Activated naive CD8-positive, alpha-beta T cell (primary cell): ENCODE measurements around the gene CAMTA1.

ENCODE experiments used
- H3K27ac Mint-ChIP-seq: one replicate; pipeline ENCODE4 v1.8.0; 2021; ENCODE audit warnings: mixed read lengths
- H3K27me3 Mint-ChIP-seq: one replicate; pipeline ENCODE4 v1.8.0; 2021; ENCODE audit warnings: mixed read lengths
- H3K36me3 Mint-ChIP-seq: one replicate; pipeline ENCODE4 v1.8.0; 2021; ENCODE audit warnings: mixed read lengths
- H3K4me1 Mint-ChIP-seq: one replicate; pipeline ENCODE4 v1.8.0; 2021; ENCODE audit warnings: low read depth, mixed read lengths
- H3K4me3 Mint-ChIP-seq: one replicate; pipeline ENCODE4 v1.8.0; 2021; ENCODE audit warnings: mild to moderate bottlenecking, mixed read lengths
- H3K9me3 Mint-ChIP-seq: one replicate; pipeline ENCODE4 v1.8.0; 2021; ENCODE audit warnings: low read depth, mixed read lengths

CAMTA1 gene

GRCh38 chr1:6971048-6971447 is 185.8 kb downstream of the CAMTA1 start:
- Mint-ChIP-seq H3K27me3 (peaks cover 6% of the 10 kb centered on the region), H3K4me1 (peaks cover 26% of the 10 kb centered on the region), H3K4me3 (no peak overlapping the region), H3K36me3 (peaks cover 2% of the 10 kb centered on the region), H3K27ac (no peak overlapping the region), H3K9me3 (no peaks in the 10 kb centered on the region)

GRCh38 chr1:6971699-6972098 is 186.4 kb downstream of the CAMTA1 start:
- no peak overlapping the region for H3K27ac Mint-ChIP-seq
- H3K9me3 Mint-ChIP-seq = no peaks in the 10 kb centered on the region
- peaks cover 2% of the 10 kb centered on the region for H3K36me3 Mint-ChIP-seq
- peaks cover 26% of the 10 kb centered on the region for H3K4me1 Mint-ChIP-seq
- no peak overlapping the region for H3K4me3 Mint-ChIP-seq
- peaks cover 6% of the 10 kb centered on the region for H3K27me3 Mint-ChIP-seq

GRCh38 chr1:6972399-6972798 is 187.1 kb downstream of the CAMTA1 start:
- peaks cover 25% of the 10 kb centered on the region for H3K4me1 Mint-ChIP-seq
- H3K4me3 Mint-ChIP-seq = no peak overlapping the region
- H3K36me3 Mint-ChIP-seq = peaks cover 2% of the 10 kb centered on the region
- H3K27me3 Mint-ChIP-seq = peaks cover 6% of the 10 kb centered on the region
- no peak overlapping the region for H3K27ac Mint-ChIP-seq
- no peaks in the 10 kb centered on the region for H3K9me3 Mint-ChIP-seq

GRCh38 chr1:6975331-6976043 is 190.2 kb downstream of the CAMTA1 start:
- no peaks in the 10 kb centered on the region for H3K4me1 Mint-ChIP-seq
- no peak overlapping the region for H3K27ac Mint-ChIP-seq
- peaks cover 2% of the 10 kb centered on the region for H3K36me3 Mint-ChIP-seq
- peaks cover 6% of the 10 kb centered on the region for H3K27me3 Mint-ChIP-seq
- H3K9me3 Mint-ChIP-seq = no peaks in the 10 kb centered on the region
- H3K4me3 Mint-ChIP-seq = no peak overlapping the region

GRCh38 chr1:6976044-6976375 is 190.8 kb downstream of the CAMTA1 start:
- no peaks in the 10 kb centered on the region for H3K9me3 Mint-ChIP-seq
- no peaks in the 10 kb centered on the region for H3K4me1 Mint-ChIP-seq

GRCh38 chr1:6979003-6979613 is 193.9 kb downstream of the CAMTA1 start:
- Mint-ChIP-seq H3K36me3 (no peaks in the 10 kb centered on the region), H3K4me1 (no peaks in the 10 kb centered on the region), H3K4me3 (no peak overlapping the region), H3K27me3 (peaks cover 2% of the 10 kb centered on the region), H3K27ac (no peak overlapping the region), H3K9me3 (no peaks in the 10 kb centered on the region)

More at GRCh38 chr1:6976044-6976375, 190.8 kb downstream of the CAMTA1 start:
- peaks cover 5% of the 10 kb centered on the region for H3K27me3 Mint-ChIP-seq
- H3K36me3 Mint-ChIP-seq = peaks cover 2% of the 10 kb centered on the region
- no peak overlapping the region for H3K4me3 Mint-ChIP-seq
- no peak overlapping the region for H3K27ac Mint-ChIP-seq

GRCh38 chr1:6981595-6981994 is 196.3 kb downstream of the CAMTA1 start:
- H3K4me1 Mint-ChIP-seq = no peaks in the 10 kb centered on the region
- H3K27me3 Mint-ChIP-seq = peaks cover 2% of the 10 kb centered on the region
- H3K9me3 Mint-ChIP-seq = no peaks in the 10 kb centered on the region
- no peak overlapping the region for H3K27ac Mint-ChIP-seq
- H3K36me3 Mint-ChIP-seq = no peaks in the 10 kb centered on the region
- no peak overlapping the region for H3K4me3 Mint-ChIP-seq

- Mint-ChIP-seq H3K4me1 (no peaks in the 10 kb centered on the region), H3K36me3 (no peaks in the 10 kb centered on the region), H3K4me3 (no peak overlapping the region), H3K27me3 (peaks cover 2% of the 10 kb centered on the region), H3K27ac (no peak overlapping the region), H3K9me3 (no peaks in the 10 kb centered on the region)
These were observed 197.2 kb downstream of the CAMTA1 start for GRCh38 chr1:6982443-6982842.

GRCh38 chr1:6982860-6983259 is 197.6 kb downstream of the CAMTA1 start:
- H3K36me3 Mint-ChIP-seq = no peaks in the 10 kb centered on the region
- H3K4me3 Mint-ChIP-seq = no peak overlapping the region
- H3K27ac Mint-ChIP-seq = no peak overlapping the region
- no peaks in the 10 kb centered on the region for H3K9me3 Mint-ChIP-seq
- peaks cover 2% of the 10 kb centered on the region for H3K27me3 Mint-ChIP-seq
- H3K4me1 Mint-ChIP-seq = no peaks in the 10 kb centered on the region

GRCh38 chr1:6984536-6984935 is 199.3 kb downstream of the CAMTA1 start:
- H3K27me3 Mint-ChIP-seq = peaks cover 2% of the 10 kb centered on the region
- H3K4me1 Mint-ChIP-seq = no peaks in the 10 kb centered on the region
- no peaks in the 10 kb centered on the region for H3K9me3 Mint-ChIP-seq
- H3K4me3 Mint-ChIP-seq = no peak overlapping the region
- H3K27ac Mint-ChIP-seq = no peak overlapping the region
- no peaks in the 10 kb centered on the region for H3K36me3 Mint-ChIP-seq

GRCh38 chr1:6984986-6985385 is 199.7 kb downstream of the CAMTA1 start:
- Mint-ChIP-seq H3K27me3 (peaks cover 2% of the 10 kb centered on the region), H3K27ac (no peak overlapping the region), H3K4me1 (no peaks in the 10 kb centered on the region), H3K36me3 (no peaks in the 10 kb centered on the region), H3K4me3 (no peak overlapping the region), H3K9me3 (no peaks in the 10 kb centered on the region)

- Mint-ChIP-seq H3K4me1 (no peaks in the 10 kb centered on the region), H3K36me3 (no peaks in the 10 kb centered on the region), H3K27ac (no peak overlapping the region), H3K4me3 (no peak overlapping the region), H3K9me3 (no peaks in the 10 kb centered on the region), H3K27me3 (peaks cover 2% of the 10 kb centered on the region)
These were observed 200.5 kb downstream of the CAMTA1 start for GRCh38 chr1:6985549-6986276.

GRCh38 chr1:6986281-6986680 is 201.0 kb downstream of the CAMTA1 start:
- peaks cover 3% of the 10 kb centered on the region for H3K27me3 Mint-ChIP-seq
- no peaks in the 10 kb centered on the region for H3K4me1 Mint-ChIP-seq
- H3K9me3 Mint-ChIP-seq = no peaks in the 10 kb centered on the region
- no peak overlapping the region for H3K27ac Mint-ChIP-seq
- no peaks in the 10 kb centered on the region for H3K36me3 Mint-ChIP-seq
- no peak overlapping the region for H3K4me3 Mint-ChIP-seq

- Mint-ChIP-seq H3K27me3 (peaks cover 7% of the 10 kb centered on the region), H3K27ac (no peak overlapping the region), H3K4me1 (no peaks in the 10 kb centered on the region), H3K36me3 (no peaks in the 10 kb centered on the region), H3K9me3 (no peaks in the 10 kb centered on the region), H3K4me3 (no peak overlapping the region)
These were observed 202.7 kb downstream of the CAMTA1 start for GRCh38 chr1:6987940-6988339.

- H3K36me3 Mint-ChIP-seq = no peaks in the 10 kb centered on the region
- no peaks in the 10 kb centered on the region for H3K9me3 Mint-ChIP-seq
- H3K27ac Mint-ChIP-seq = no peak overlapping the region
- no peak overlapping the region for H3K4me3 Mint-ChIP-seq
- H3K4me1 Mint-ChIP-seq = no peaks in the 10 kb centered on the region
- H3K27me3 Mint-ChIP-seq = peaks cover 7% of the 10 kb centered on the region
These were observed 203.5 kb downstream of the CAMTA1 start for GRCh38 chr1:6988796-6989195.
